SK-N-SH (cell line): ENCODE measurements around the gene AKT3. TPM values are rescaled to one million over a fixed set of nuclear protein-coding genes. Genes with fewer than 3 reads are reported as not detected.

ENCODE experiments used
- CTCF ChIA-PET: fragments of 300-600, 350-600 bp; formaldehyde crosslinking; extraction: SDS; loops from one replicate; lab custom pipeline; 2021; lab: Yijun Ruan, JAX
- POLR2A ChIA-PET: fragments of 350-600 bp; sonication (Branson Sonifier 250); formaldehyde crosslinking; extraction: SDS; loops from one replicate; lab custom pipeline; 2020; ENCODE audit warnings: antibody characterized with exemption, inconsistent platforms; lab: Yijun Ruan, JAX
- DNase-seq: peaks from one replicate; pipeline ENCODE4 v3.0.0; 2012
- H2AFZ ChIP-seq: fragments of 200-600 bp; sonication (generic); 2 replicates; pipeline ENCODE4 v1.8.1; 2016; ENCODE audit warnings: antibody characterized with exemption, mild to moderate bottlenecking, low read depth
- H3F3A ChIP-seq: fragments of 200-600 bp; sonication (generic); replicated peaks from 2 replicates; pipeline ENCODE3; 2016; ENCODE audit warnings: antibody characterized with exemption, mild to moderate bottlenecking; ENCODE audit not compliant: insufficient read depth
- H3K27ac ChIP-seq, 2 experiments: fragments of 200-500 bp in 1 of 2; fragments of 200-600 bp in 1 of 2; sonication (Bioruptor generic) in 1 of 2; sonication (generic), shearing (Covaris generic) in 1 of 2; 2 replicates each; pipeline versions ENCODE4 v1.5.1 to v1.6.1; 2014 to 2016; ENCODE audit warnings: low read depth in 2 of 2, inconsistent platforms in 1 of 2, low read length in 1 of 2, mild to moderate bottlenecking in 1 of 2, mixed read lengths in 1 of 2
- H3K27me3 ChIP-seq: fragments of 200-600 bp; sonication (generic), shearing (Covaris generic); 2 replicates; pipeline ENCODE4 v1.6.1; 2016; ENCODE audit warnings: mixed run types; ENCODE audit not compliant: insufficient read depth
- H3K36me3 ChIP-seq, 2 experiments: fragments of 200-500 bp in 1 of 2; fragments of 200-600 bp in 1 of 2; sonication (Bioruptor generic) in 1 of 2; sonication (generic) in 1 of 2; replicated peaks in 1 of 2; 2 replicates each; pipeline versions ENCODE3 to v1.5.1; 2014 to 2016; ENCODE audit warnings: low read length in 1 of 2, mild to moderate bottlenecking in 1 of 2; ENCODE audit not compliant: insufficient read depth in 2 of 2, control insufficient read depth in 1 of 2
- H3K4me1 ChIP-seq, 2 experiments: fragments of 200-500 bp in 1 of 2; fragments of 200-600 bp in 1 of 2; sonication (Bioruptor generic) in 1 of 2; sonication (generic), shearing (Covaris generic) in 1 of 2; 2 replicates each; pipeline versions ENCODE4 v1.5.1 to v1.6.1; 2014 to 2016; ENCODE audit warnings: low read depth in 1 of 2, low read length in 1 of 2, mixed run types in 1 of 2; ENCODE audit not compliant: insufficient read depth in 2 of 2, control insufficient read depth in 1 of 2
- H3K4me2 ChIP-seq: fragments of 200-600 bp; sonication (generic), shearing (Covaris generic); 2 replicates; pipeline ENCODE4 v1.6.1; 2017; ENCODE audit warnings: mixed run types
- H3K4me3 ChIP-seq, 2 experiments: fragments of 200-500 bp in 1 of 2; fragments of 200-600 bp in 1 of 2; sonication (Bioruptor generic) in 1 of 2; sonication (generic), shearing (Covaris generic) in 1 of 2; 2 replicates each; pipeline versions ENCODE4 v1.5.1 to v1.8.1; 2014 to 2016; ENCODE audit warnings: low read depth in 2 of 2, inconsistent platforms in 1 of 2, low read length in 1 of 2, mild to moderate bottlenecking in 1 of 2, mixed read lengths in 1 of 2, moderate library complexity in 1 of 2
- H3K79me2 ChIP-seq: fragments of 200-600 bp; sonication (generic); 2 replicates; pipeline ENCODE4 v1.8.1; 2017; ENCODE audit warnings: mild to moderate bottlenecking; ENCODE audit not compliant: insufficient read depth
- H3K9ac ChIP-seq: fragments of 200-600 bp; sonication (generic); 2 replicates; pipeline ENCODE4 v1.6.1; 2017; ENCODE audit warnings: mixed run types
- H3K9me2 ChIP-seq: fragments of 200-600 bp; sonication (generic); 2 replicates; pipeline ENCODE4 v1.6.1; 2017; ENCODE audit warnings: mixed run types
- H3K9me3 ChIP-seq: fragments of 200-600 bp; sonication (generic); 2 replicates; pipeline ENCODE4 v1.6.1; 2017; ENCODE audit warnings: mixed run types, mild to moderate bottlenecking, moderate library complexity
- H4K20me1 ChIP-seq: fragments of 200-600 bp; sonication (generic); 2 replicates; pipeline ENCODE4 v1.6.1; 2017; ENCODE audit warnings: mild to moderate bottlenecking, mixed run types; ENCODE audit not compliant: insufficient read depth
- CHD2 ChIP-seq: fragments of 150-350 bp; IDR thresholded peaks from 2 replicates; pipeline ENCODE4 v1.6.1; 2018; ENCODE audit warnings: low read length; ENCODE audit not compliant: partially characterized antibody
- CTCF ChIP-seq: fragments of 200-600 bp; sonication (generic); IDR thresholded peaks from 2 replicates; pipeline ENCODE4 v1.6.1; 2017; ENCODE audit warnings: antibody characterized with exemption, mild to moderate bottlenecking, moderate library complexity
- FOSL2 ChIP-seq: IDR thresholded peaks from 2 replicates; pipeline ENCODE4 v1.4.0; 2012; ENCODE audit warnings: low read depth, mild to moderate bottlenecking, moderate library complexity, borderline replicate concordance
- FOXJ3 ChIP-seq: sonication (generic); formaldehyde crosslinking; IDR thresholded peaks from 2 replicates; pipeline ENCODE4 v1.5.1; 2020; ENCODE audit warnings: mild to moderate bottlenecking, missing genetic modification reagents
- GABPA ChIP-seq: IDR thresholded peaks from 2 replicates; pipeline ENCODE4 v1.4.0; 2012; ENCODE audit warnings: low read depth, mild to moderate bottlenecking
- IRF3 ChIP-seq: fragments of 150-350 bp; IDR thresholded peaks from 2 replicates; pipeline ENCODE4 v1.6.1; 2016; ENCODE audit warnings: mild to moderate bottlenecking, low read depth, low read length
- JUND ChIP-seq: IDR thresholded peaks from 2 replicates; pipeline ENCODE4 v1.4.0; 2012
- MAX ChIP-seq: IDR thresholded peaks from 2 replicates; pipeline ENCODE4 v1.4.0; 2012; ENCODE audit warnings: low read depth
- MEF2A ChIP-seq: IDR thresholded peaks from 2 replicates; pipeline ENCODE4 v1.4.0; 2012; ENCODE audit warnings: low read depth, borderline replicate concordance
- MXI1 ChIP-seq: IDR thresholded peaks from 2 replicates; pipeline ENCODE4 v1.6.1; 2012; ENCODE audit warnings: mild to moderate bottlenecking, low read depth, low read length, improper control_type of control experiment
- NFIC ChIP-seq: IDR thresholded peaks from 2 replicates; pipeline ENCODE4 v1.4.0; 2012; ENCODE audit warnings: borderline replicate concordance
- PBX3 ChIP-seq: IDR thresholded peaks from 2 replicates; pipeline ENCODE4; 2012
- POLR2AphosphoS5 ChIP-seq: IDR thresholded peaks from 2 replicates; pipeline ENCODE4 v1.6.1; 2012; ENCODE audit warnings: low read depth, low read length
- SMC3 ChIP-seq: IDR thresholded peaks from 2 replicates; pipeline ENCODE4 v1.6.1; 2012; ENCODE audit warnings: low read depth, low read length, improper control_type of control experiment
- TEAD4 ChIP-seq: IDR thresholded peaks from 2 replicates; pipeline ENCODE4 v1.4.0; 2012; ENCODE audit warnings: mild to moderate bottlenecking, borderline replicate concordance; ENCODE audit not compliant: insufficient read depth
- USF1 ChIP-seq: IDR thresholded peaks from 2 replicates; pipeline ENCODE4 v1.4.0; 2012; ENCODE audit warnings: low read depth, borderline replicate concordance
- ZBTB33 ChIP-seq: IDR thresholded peaks from 2 replicates; pipeline ENCODE4 v1.4.0; 2012; ENCODE audit warnings: low read depth, borderline replicate concordance
- WGBS: methylation state at CpG from one replicate; pipeline ENCODE4 v1.1.6; 2017; ENCODE audit warnings: low lambda C conversion rate; 5-methylcytosine and 5-hydroxymethylcytosine counted together
- polyA plus RNA-seq, 3 experiments: library from polyadenylated mRNA; depleted of rRNA; stranded (reverse); fragments of >200 nt; gene quantifications; 2 replicates each; pipeline ENCODE4 v1.2.3, GENCODE V29; 2012

The AKT3 gene
- polyA plus RNA-seq, 1 of the 3 experiments (the other 2 are of a cell fraction) = 12.7 TPM

- TF ChIP-seq TEAD4 (peak; percentile 81; the same call in 1 of the 2 replicates), JUND (peak; percentile 79), NFIC (peak; percentile 27; the same call in 1 of the 2 replicates)
Measured at GRCh38 chr1:243718893-243719292, 131.2 kb downstream of the AKT3 start (continued).

GRCh38 chr1:243718022-243718421 lies 132.0 kb downstream of the AKT3 start:
- Histone ChIP-seq H3K9ac (no peak overlapping the region), H3K27me3 (no peaks in the 10 kb centered on the region), H3F3A (peaks cover 33% of the 10 kb centered on the region), H3K79me2 (peaks cover 85% of the 10 kb centered on the region), H3K36me3 (no peaks in the 10 kb centered on the region), H3K4me3 (no peak overlapping the region), H3K9me2 (no peaks in the 10 kb centered on the region), H4K20me1 (no peaks in the 10 kb centered on the region), H3K27ac (peak overlapping the region; percentile 17 to 63; a peak in 3 of 4 replicates), H2AFZ (no peak overlapping the region), H3K9me3 (no peaks in the 10 kb centered on the region), H3K4me1 (peaks cover 5 to 37% of the 10 kb centered on the region in 2 experiments; a peak in 3 of 4 replicates), H3K4me2 (no peak overlapping the region)
- WGBS = 95% methylated on average over 2 of the region's 2 CpGs
- POLR2A ChIA-PET = no interaction called here
- CTCF ChIA-PET = interaction anchor here (0.6 to 3.1 kb wide), 2 partner anchors 31 to 49 kb away, joined by 3 to 9 read pairs; no protein-coding TSS in a partner anchor
- no peak for DNase-seq
- TF ChIP-seq GABPA (no peak), USF1 (no peak), CTCF (no peak), MEF2A (no peak), SMC3 (no peak), FOXJ3 (CRISPR knock-in tag) (no peak), NFIC (no peak), POLR2AphosphoS5 (no peak), PBX3 (no peak), MAX (no peak), CHD2 (no peak), ZBTB33 (no peak), MXI1 (no peak), IRF3 (no peak), FOSL2 (no peak)
